Activated CD4-positive, alpha-beta T cell treated with anti-CD3 and anti-CD28 coated beads, Interleukin-2, amount 10 ng/mL, durations not matched to agents 24 days and 14 days (primary cell): ENCODE results near the gene TESPA1. TPM values are rescaled to one million over a fixed set of nuclear protein-coding genes. Genes with fewer than 3 reads are reported as not detected.
A peak's percentile ranks its signal among the peaks of the same experiment; 100 is the strongest.

Experiments
- DNase-seq: peaks from one replicate; pipeline ENCODE4 v3.0.0; 2022
- H3K27ac Mint-ChIP-seq: one replicate; pipeline ENCODE4 v1.8.0; 2022; ENCODE audit warnings: mild to moderate bottlenecking, mixed read lengths
- H3K27me3 Mint-ChIP-seq: one replicate; pipeline ENCODE4 v1.8.0; 2022; ENCODE audit warnings: mixed read lengths
- H3K36me3 Mint-ChIP-seq: one replicate; pipeline ENCODE4 v1.8.0; 2022; ENCODE audit warnings: low read depth, mild to moderate bottlenecking, mixed read lengths
- H3K4me1 Mint-ChIP-seq: one replicate; pipeline ENCODE4 v1.8.0; 2021; ENCODE audit warnings: mixed read lengths
- H3K4me3 Mint-ChIP-seq: one replicate; pipeline ENCODE4 v1.8.0; 2022; ENCODE audit warnings: mild to moderate bottlenecking, moderate library complexity, mixed read lengths
- H3K9me3 Mint-ChIP-seq: one replicate; pipeline ENCODE4 v1.8.0; 2021; ENCODE audit warnings: mixed read lengths
- intact Hi-C: fragments of 100-400 bp; cut with micrococcal nuclease; formaldehyde crosslinking; loops from one replicate; pipeline ENCODE4 v1.15.1; 2023
- total RNA-seq: library from RNA; stranded (reverse); gene quantifications from 2 replicates; pipeline ENCODE4 v1.2.3, GENCODE V29; 2022

The TESPA1 gene
- 164 and 168 TPM in 2 replicates for total RNA-seq

- peaks cover 61% of the 10 kb centered on the region for H3K4me1 Mint-ChIP-seq
- peak within 1 kb of the TSS; percentile 86 for H3K4me3 Mint-ChIP-seq
- no peaks in the 10 kb centered on the region for H3K27me3 Mint-ChIP-seq
- H3K36me3 Mint-ChIP-seq: peaks cover 44% of the 10 kb centered on the region
- intact Hi-C loops: loop anchor here (1.0 to 10.0 kb wide), 5 partner anchors 29 to 940 kb away; partner anchors contain the start of genes CBX5, HNRNPA1, ITGA5 and PYM1
- H3K27ac Mint-ChIP-seq: peak within 1 kb of the TSS; percentile 97
- no peaks in the 10 kb centered on the region for H3K9me3 Mint-ChIP-seq
- DNase-seq: peak; percentile 95
Measured at GRCh38 chr12:54984658-54985376, at the start of gene TESPA1. TESPA1 (minus strand) TSS chr12:54984762; CDS start chr12:54974562, 10,200 bp downstream.

- Mint-ChIP-seq H3K4me1 (peaks cover 22% of the 10 kb centered on the region), H3K27ac (no peak overlapping the region), H3K9me3 (peaks cover 8% of the 10 kb centered on the region), H3K4me3 (no peak overlapping the region), H3K36me3 (no peaks in the 10 kb centered on the region), H3K27me3 (peaks cover 13% of the 10 kb centered on the region)
- no peak for DNase-seq
- intact Hi-C loops: no loop called here
Measured at GRCh38 chr12:55034218-55034617, 49.7 kb upstream of the TESPA1 start.

- Mint-ChIP-seq H3K4me1 (no peaks in the 10 kb centered on the region), H3K27me3 (peaks cover 45% of the 10 kb centered on the region), H3K36me3 (no peaks in the 10 kb centered on the region), H3K9me3 (no peaks in the 10 kb centered on the region), H3K27ac (no peak overlapping the region), H3K4me3 (no peak overlapping the region)
- intact Hi-C loops: no loop called here
- no peak for DNase-seq
Measured at GRCh38 chr12:55025508-55025907, 40.9 kb upstream of the TESPA1 start.

- Mint-ChIP-seq H3K4me3 (no peak overlapping the region), H3K27me3 (peaks cover 51% of the 10 kb centered on the region), H3K27ac (no peak overlapping the region), H3K9me3 (no peaks in the 10 kb centered on the region), H3K4me1 (no peaks in the 10 kb centered on the region), H3K36me3 (no peaks in the 10 kb centered on the region)
- no peak for DNase-seq
- intact Hi-C loops: no loop called here
Measured at GRCh38 chr12:55024575-55024974, 40.0 kb upstream of the TESPA1 start.

GRCh38 chr12:55019784-55020183 lies 35.2 kb upstream of the TESPA1 start, which contains the start of gene NEUROD4:
NEUROD4 (plus strand) TSS chr12:55019974; CDS start chr12:55026440, 6,466 bp downstream.
- intact Hi-C loops: no loop called here
- Mint-ChIP-seq H3K36me3 (no peaks in the 10 kb centered on the region), H3K4me3 (no peak within 1 kb of the TSS), H3K27ac (no peak within 1 kb of the TSS), H3K27me3 (peaks cover 55% of the 10 kb centered on the region), H3K9me3 (no peaks in the 10 kb centered on the region), H3K4me1 (no peaks in the 10 kb centered on the region)
- peak; percentile 67 for DNase-seq

GRCh38 chr12:55017416-55017925 lies 32.9 kb upstream of the TESPA1 start:
- intact Hi-C loops: no loop called here
- Mint-ChIP-seq H3K4me3 (no peak overlapping the region), H3K27ac (no peak overlapping the region), H3K4me1 (no peaks in the 10 kb centered on the region), H3K9me3 (peaks cover 8% of the 10 kb centered on the region), H3K27me3 (peaks cover 46% of the 10 kb centered on the region), H3K36me3 (peaks cover 2% of the 10 kb centered on the region)
- DNase-seq: no peak

- Mint-ChIP-seq H3K27me3 (peaks cover 26% of the 10 kb centered on the region), H3K27ac (no peak overlapping the region), H3K36me3 (no peaks in the 10 kb centered on the region), H3K4me3 (no peak overlapping the region), H3K4me1 (no peaks in the 10 kb centered on the region), H3K9me3 (peaks cover 10% of the 10 kb centered on the region)
- intact Hi-C loops: no loop called here
- no peak for DNase-seq
Measured at GRCh38 chr12:55008944-55009585, 24.5 kb upstream of the TESPA1 start.

- H3K9me3 Mint-ChIP-seq: peaks cover 3% of the 10 kb centered on the region
- no peaks in the 10 kb centered on the region for H3K36me3 Mint-ChIP-seq
- H3K4me1 Mint-ChIP-seq: peaks cover 4% of the 10 kb centered on the region
- no peak overlapping the region for H3K4me3 Mint-ChIP-seq
- intact Hi-C loops: no loop called here
- H3K27me3 Mint-ChIP-seq: peaks cover 2% of the 10 kb centered on the region
- no peak overlapping the region for H3K27ac Mint-ChIP-seq
- no peak for DNase-seq
Measured at GRCh38 chr12:55002355-55002754, 17.8 kb upstream of the TESPA1 start.

- H3K4me3 Mint-ChIP-seq: no peak overlapping the region
- H3K4me1 Mint-ChIP-seq: peaks cover 4% of the 10 kb centered on the region
- H3K9me3 Mint-ChIP-seq: peaks cover 3% of the 10 kb centered on the region
- peaks cover 2% of the 10 kb centered on the region for H3K27me3 Mint-ChIP-seq
- intact Hi-C loops: no loop called here
- no peaks in the 10 kb centered on the region for H3K36me3 Mint-ChIP-seq
- no peak for DNase-seq
- no peak overlapping the region for H3K27ac Mint-ChIP-seq
Measured at GRCh38 chr12:55001198-55001868, 16.8 kb upstream of the TESPA1 start.

- intact Hi-C loops: no loop called here
- Mint-ChIP-seq H3K36me3 (no peaks in the 10 kb centered on the region), H3K4me1 (peaks cover 4% of the 10 kb centered on the region), H3K9me3 (no peaks in the 10 kb centered on the region), H3K27me3 (peaks cover 2% of the 10 kb centered on the region), H3K4me3 (no peak overlapping the region), H3K27ac (no peak overlapping the region)
- no peak for DNase-seq
Measured at GRCh38 chr12:54998958-54999510, 14.5 kb upstream of the TESPA1 start.

- Mint-ChIP-seq H3K27me3 (no peaks in the 10 kb centered on the region), H3K4me1 (peaks cover 8% of the 10 kb centered on the region), H3K27ac (no peak overlapping the region), H3K4me3 (no peak overlapping the region), H3K36me3 (no peaks in the 10 kb centered on the region), H3K9me3 (no peaks in the 10 kb centered on the region)
- DNase-seq: no peak
- intact Hi-C loops: no loop called here
Measured at GRCh38 chr12:54997929-54998522, 13.5 kb upstream of the TESPA1 start.

GRCh38 chr12:54996205-54996604 lies 11.6 kb upstream of the TESPA1 start:
- no peaks in the 10 kb centered on the region for H3K36me3 Mint-ChIP-seq
- DNase-seq: no peak
- no peaks in the 10 kb centered on the region for H3K9me3 Mint-ChIP-seq
- no peaks in the 10 kb centered on the region for H3K27me3 Mint-ChIP-seq
- no peak overlapping the region for H3K27ac Mint-ChIP-seq
- intact Hi-C loops: no loop called here
- H3K4me3 Mint-ChIP-seq: no peak overlapping the region
- peaks cover 14% of the 10 kb centered on the region for H3K4me1 Mint-ChIP-seq

- no peak overlapping the region for H3K27ac Mint-ChIP-seq
- intact Hi-C loops: loop anchor here (1.0 kb wide), 4 partner anchors 75 to 244 kb away; no protein-coding TSS in a partner anchor
- H3K9me3 Mint-ChIP-seq: no peaks in the 10 kb centered on the region
- H3K4me1 Mint-ChIP-seq: peaks cover 36% of the 10 kb centered on the region
- no peak overlapping the region for H3K4me3 Mint-ChIP-seq
- peak; percentile 87 for DNase-seq
- no peaks in the 10 kb centered on the region for H3K27me3 Mint-ChIP-seq
- H3K36me3 Mint-ChIP-seq: no peaks in the 10 kb centered on the region
Measured at GRCh38 chr12:54993181-54993835, 8.7 kb upstream of the TESPA1 start.
